Memory B cell (primary cell): ENCODE measurements around the gene STARD7.
"Not testable (repeated sequence)": the region's sequence is repeated elsewhere in the genome, so short reads cannot be mapped to it uniquely, and the experiment has no call there.

Experiments
- ATAC-seq: fragments of 150-1000 bp; cut with Tn5 transposase; 2 replicates; pipeline ENCODE4 v1.10.0; 2021; ENCODE audit warnings: low read depth, mild to moderate bottlenecking, moderate library complexity
- DNase-seq, 2 donors: peaks; one replicate each; pipeline ENCODE4 v3.0.0; 2022; ENCODE audit warnings: low spot score in 2 of 2
- H3K27ac Mint-ChIP-seq: one replicate; pipeline ENCODE4 v1.8.0; 2022; ENCODE audit warnings: mild to moderate bottlenecking, moderate library complexity, mixed read lengths
- H3K27me3 Mint-ChIP-seq: one replicate; pipeline ENCODE4 v1.8.0; 2022; ENCODE audit warnings: mixed read lengths
- H3K36me3 Mint-ChIP-seq: one replicate; pipeline ENCODE4 v1.8.0; 2022; ENCODE audit warnings: mild to moderate bottlenecking, mixed read lengths
- H3K4me1 Mint-ChIP-seq: one replicate; pipeline ENCODE4 v1.8.0; 2022; ENCODE audit warnings: mixed read lengths
- H3K4me3 Mint-ChIP-seq: one replicate; pipeline ENCODE4 v1.8.0; 2022; ENCODE audit warnings: mild to moderate bottlenecking, moderate library complexity, mixed read lengths
- H3K9me3 Mint-ChIP-seq: one replicate; pipeline ENCODE4 v1.8.0; 2022; ENCODE audit warnings: mixed read lengths

Gene STARD7

GRCh38 chr2:96148410-96149217 lies 60.0 kb downstream of the STARD7 start:
- peak; percentile 71 for ATAC-seq
- no peaks in the 10 kb centered on the region for H3K36me3 Mint-ChIP-seq
- H3K27me3 Mint-ChIP-seq, result no peaks in the 10 kb centered on the region

GRCh38 chr2:96147593-96148201 lies 60.9 kb downstream of the STARD7 start:
- DNase-seq, result no peak
- Mint-ChIP-seq H3K27me3 (no peaks in the 10 kb centered on the region), H3K4me1 (peaks cover 45% of the 10 kb centered on the region), H3K27ac (peak overlapping the region; percentile 98), H3K36me3 (no peaks in the 10 kb centered on the region), H3K9me3 (no peaks in the 10 kb centered on the region), H3K4me3 (peak overlapping the region; percentile 34)
- no peak for ATAC-seq

More at GRCh38 chr2:96148410-96149217, 60.0 kb downstream of the STARD7 start:
- DNase-seq, result peak; percentile 86 to 94
- H3K4me1 Mint-ChIP-seq, result peaks cover 49% of the 10 kb centered on the region
- peak overlapping the region; percentile 74 for H3K4me3 Mint-ChIP-seq
- H3K27ac Mint-ChIP-seq, result peak overlapping the region; percentile 98
- no peaks in the 10 kb centered on the region for H3K9me3 Mint-ChIP-seq

DNA sequence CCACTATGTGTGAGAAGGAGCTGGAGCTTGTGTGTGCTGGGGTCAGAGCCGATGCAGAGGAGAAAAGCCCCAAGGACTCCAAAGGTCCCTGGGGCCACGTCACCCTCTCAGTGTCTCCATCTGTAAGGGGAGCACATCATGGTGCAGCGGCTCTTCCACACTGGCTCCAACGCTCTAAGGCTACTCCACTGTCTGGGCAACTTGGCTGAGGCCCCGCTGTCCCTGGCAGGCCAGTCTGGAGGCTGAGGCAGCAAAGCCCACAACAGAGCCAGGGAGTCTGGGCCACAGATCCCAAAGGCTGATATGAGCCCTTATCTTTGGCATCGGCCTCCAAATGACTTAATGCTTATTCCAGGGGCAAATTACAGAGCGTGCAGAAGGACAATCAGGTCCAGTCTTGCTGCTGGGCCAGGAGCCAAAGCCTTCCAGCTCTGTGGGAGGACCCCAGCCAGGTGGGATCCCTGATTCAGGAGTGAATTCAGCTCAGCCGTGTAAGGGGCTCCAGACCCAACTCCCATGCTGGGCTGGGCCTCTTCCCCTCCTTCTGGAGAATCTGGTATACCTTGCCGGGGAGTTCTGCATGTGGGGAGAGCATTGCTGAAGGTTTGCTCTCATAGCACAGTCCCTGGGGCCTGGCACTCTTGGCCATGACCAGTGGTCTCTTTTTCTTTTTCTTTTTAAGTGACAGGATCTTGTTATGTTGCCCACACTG lies 61.6 kb downstream of the STARD7 start:
- ATAC-seq, result no peak
- H3K36me3 Mint-ChIP-seq, result no peaks in the 10 kb centered on the region
- no peaks in the 10 kb centered on the region for H3K27me3 Mint-ChIP-seq
- no peaks in the 10 kb centered on the region for H3K9me3 Mint-ChIP-seq
- no peak for DNase-seq
- peaks cover 46% of the 10 kb centered on the region for H3K4me1 Mint-ChIP-seq
- H3K27ac Mint-ChIP-seq, result peak overlapping the region; percentile 98
- H3K4me3 Mint-ChIP-seq, result peak overlapping the region; percentile 69

GRCh38 chr2:96146153-96146880 lies 62.3 kb downstream of the STARD7 start:
- Mint-ChIP-seq H3K36me3 (no peaks in the 10 kb centered on the region), H3K27me3 (no peaks in the 10 kb centered on the region), H3K9me3 (no peaks in the 10 kb centered on the region), H3K4me1 (peaks cover 46% of the 10 kb centered on the region), H3K4me3 (peak overlapping the region; percentile 69), H3K27ac (peak overlapping the region; percentile 98)
- ATAC-seq (peak; percentile 50), DNase-seq (peak; percentile 85 to 90)

GRCh38 chr2:96145848-96146152 lies 62.8 kb downstream of the STARD7 start:
- no peak for DNase-seq
- Mint-ChIP-seq H3K4me3 (peak overlapping the region; percentile 69), H3K4me1 (peaks cover 44% of the 10 kb centered on the region), H3K27me3 (no peaks in the 10 kb centered on the region), H3K36me3 (no peaks in the 10 kb centered on the region), H3K9me3 (no peaks in the 10 kb centered on the region), H3K27ac (peak overlapping the region; percentile 98)
- ATAC-seq, result no peak

DNA sequence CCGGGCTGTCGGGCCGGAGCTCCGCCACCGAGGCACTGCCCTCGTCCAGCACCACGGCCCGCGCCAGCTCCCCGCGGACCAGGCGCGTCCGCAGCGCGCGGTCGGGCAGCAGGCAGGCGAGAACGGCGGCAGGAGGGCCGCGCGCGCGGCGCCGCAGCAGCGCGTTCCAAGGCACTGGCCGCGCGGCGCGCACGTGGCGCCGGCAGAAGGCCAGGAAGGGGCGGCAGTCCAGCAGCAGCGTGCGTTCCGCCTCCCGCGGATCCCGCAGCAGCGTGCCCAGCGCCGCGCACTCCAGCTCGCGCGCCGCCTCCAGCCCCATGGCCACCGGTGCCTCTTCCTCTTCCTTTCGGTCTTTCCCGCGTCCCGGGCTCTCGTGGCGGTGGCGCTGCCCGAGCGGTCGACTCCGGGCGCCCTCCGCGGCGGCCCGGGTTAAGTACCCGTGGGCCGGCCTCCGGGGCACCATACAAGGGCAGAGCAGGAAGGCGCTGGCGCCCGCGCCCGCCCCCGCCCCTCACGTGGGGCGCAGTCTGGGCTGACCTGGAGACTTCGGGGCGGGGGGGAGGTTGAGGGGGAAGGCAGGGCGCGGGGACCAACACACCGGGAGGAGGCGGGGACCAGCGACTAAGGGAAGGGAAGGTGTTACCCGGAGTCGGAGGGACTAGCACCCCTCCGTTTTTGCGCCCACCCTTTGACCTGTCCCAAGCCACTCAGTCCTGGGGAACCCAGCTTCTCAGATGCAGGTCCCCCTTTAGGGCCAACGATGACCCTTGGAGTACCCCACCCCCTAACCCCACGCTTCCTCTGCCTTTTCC lies 63.4 kb downstream of the STARD7 start, which contains the start of gene DUSP2:
Gene DUSP2, minus strand, starts transcription at position 405 of the 812 bp plus-strand sequence. Its CDS starts 86 bp downstream, at position 319.
- DNase-seq (peak; percentile 88 to 92), ATAC-seq (peak; percentile 50)
- Mint-ChIP-seq H3K9me3 (no peaks in the 10 kb centered on the region), H3K36me3 (no peaks in the 10 kb centered on the region), H3K27me3 (no peaks in the 10 kb centered on the region), H3K4me3 (peak within 1 kb of the TSS; percentile 94), H3K27ac (peak within 1 kb of the TSS; percentile 98), H3K4me1 (peaks cover 44% of the 10 kb centered on the region)

DNA sequence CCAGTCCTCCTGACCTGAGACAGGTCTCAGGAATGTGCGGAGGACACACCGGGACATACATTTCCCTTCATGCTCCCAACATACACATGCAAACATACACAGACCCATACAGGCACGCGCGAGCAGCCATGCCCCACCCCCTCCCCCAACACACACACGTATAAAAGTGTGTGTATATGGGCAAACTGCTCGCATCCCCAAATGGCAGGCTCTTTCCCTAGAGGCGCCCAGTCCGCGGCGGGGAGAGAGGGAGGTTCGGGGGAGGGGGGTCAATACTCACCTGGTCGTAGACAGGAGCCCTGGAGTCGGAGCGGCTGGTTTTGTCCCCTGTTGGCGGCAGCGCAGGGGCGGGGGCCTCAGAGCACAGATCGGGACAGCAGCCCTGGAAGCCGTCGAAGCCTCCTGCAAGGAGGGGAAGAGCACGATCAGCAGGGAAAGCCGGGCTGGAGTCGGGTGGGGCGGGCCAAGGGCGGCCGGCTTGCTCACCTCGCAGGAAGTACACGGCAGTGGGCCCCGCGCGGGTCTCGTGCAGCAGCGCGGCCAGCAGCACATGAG lies 64.1 kb downstream of the STARD7 start:
- ATAC-seq, result no peak
- H3K27me3 Mint-ChIP-seq, result no peaks in the 10 kb centered on the region
- H3K4me3 Mint-ChIP-seq, result peak overlapping the region; percentile 94
- H3K9me3 Mint-ChIP-seq, result no peaks in the 10 kb centered on the region
- H3K36me3 Mint-ChIP-seq, result no peaks in the 10 kb centered on the region
- peak overlapping the region; percentile 95 for H3K27ac Mint-ChIP-seq
- peaks cover 44% of the 10 kb centered on the region for H3K4me1 Mint-ChIP-seq
- peak; percentile 33 to 46 for DNase-seq

- ATAC-seq, result no peak
- Mint-ChIP-seq H3K9me3 (no peaks in the 10 kb centered on the region), H3K27ac (peak overlapping the region; percentile 95), H3K36me3 (no peaks in the 10 kb centered on the region), H3K27me3 (no peaks in the 10 kb centered on the region), H3K4me3 (peak overlapping the region; percentile 94), H3K4me1 (peaks cover 44% of the 10 kb centered on the region)
- DNase-seq, result peak; percentile 14 to 49
These were observed 64.7 kb downstream of the STARD7 start for GRCh38 chr2:96143848-96144480.

DNA sequence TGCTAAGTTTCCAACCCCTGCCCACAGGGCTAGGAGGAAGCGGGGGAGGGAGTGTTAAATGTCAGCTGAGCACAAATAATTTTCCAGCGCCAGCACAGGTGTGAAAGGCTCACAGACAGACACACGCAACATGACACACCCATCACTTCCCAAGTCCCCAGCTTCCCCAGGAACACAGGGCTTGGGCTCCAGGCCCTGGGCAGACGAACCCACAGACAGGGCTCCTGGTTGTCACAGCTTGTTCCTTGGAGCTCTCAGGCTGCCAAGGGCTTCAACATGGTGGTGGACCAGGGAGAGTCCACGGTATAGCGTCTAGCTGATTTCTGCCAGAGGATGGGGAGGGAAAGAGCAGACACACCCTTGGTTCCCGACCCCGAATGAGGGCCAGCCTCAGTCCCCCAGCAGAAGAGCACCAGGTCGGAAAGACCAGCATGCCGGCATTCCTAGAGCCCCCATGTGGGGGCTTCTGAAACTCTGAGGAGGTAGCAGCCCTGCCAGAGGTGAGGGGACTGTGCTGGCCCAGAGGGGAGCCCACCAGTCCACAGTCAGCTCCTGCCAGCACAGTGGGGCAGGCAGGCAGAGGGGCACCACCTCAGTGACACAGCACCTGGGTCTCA lies 65.3 kb downstream of the STARD7 start:
- no peaks in the 10 kb centered on the region for H3K27me3 Mint-ChIP-seq
- no peaks in the 10 kb centered on the region for H3K9me3 Mint-ChIP-seq
- ATAC-seq (no peak), DNase-seq (no peak)
- H3K36me3 Mint-ChIP-seq, result no peaks in the 10 kb centered on the region
- peaks cover 42% of the 10 kb centered on the region for H3K4me1 Mint-ChIP-seq
- peak overlapping the region; percentile 94 for H3K4me3 Mint-ChIP-seq
- H3K27ac Mint-ChIP-seq, result peak overlapping the region; percentile 95

DNA sequence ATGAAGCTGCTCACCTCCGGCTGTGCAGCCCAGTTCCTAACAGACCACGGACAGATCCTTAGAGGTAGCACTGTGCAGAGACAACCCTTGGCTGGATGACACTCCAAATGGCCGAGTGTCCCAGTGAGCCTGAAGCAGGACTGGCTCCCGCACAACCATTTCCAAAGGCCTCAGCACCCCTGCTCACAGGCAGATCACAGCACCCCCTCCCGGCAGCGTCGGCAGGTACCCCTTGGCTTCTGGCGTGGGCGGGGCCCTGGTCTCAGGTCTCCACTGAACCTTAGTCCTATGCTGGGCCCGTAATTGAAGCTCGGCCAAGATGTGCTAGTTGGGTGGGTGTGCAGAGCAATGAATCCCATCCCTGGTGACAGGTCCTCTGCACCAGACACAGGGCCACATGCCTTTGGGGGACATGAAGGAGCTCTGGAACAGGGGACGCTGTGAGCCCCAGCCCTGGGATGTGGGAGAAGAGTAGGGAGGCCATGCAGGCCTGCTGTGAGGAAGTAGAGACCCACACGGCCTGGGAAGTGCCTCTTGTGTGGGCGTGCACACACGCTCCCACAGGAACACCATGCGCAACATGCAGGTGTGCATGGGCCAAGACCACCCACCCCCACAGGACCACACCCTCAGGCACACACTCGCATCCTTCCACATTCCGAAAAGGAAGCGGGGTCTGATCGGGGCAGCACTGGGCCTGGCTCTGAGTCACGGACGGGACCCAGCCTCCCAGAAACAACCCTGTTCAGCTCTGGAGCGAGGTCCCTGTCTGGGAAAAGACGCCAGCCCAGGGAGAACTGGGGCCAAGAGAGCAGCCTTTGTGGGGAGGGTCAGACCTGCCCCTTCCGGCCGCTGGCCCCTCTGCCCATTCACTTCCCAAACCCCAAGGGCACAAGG lies 66.2 kb downstream of the STARD7 start:
- Mint-ChIP-seq H3K9me3 (no peaks in the 10 kb centered on the region), H3K4me3 (peak overlapping the region; percentile 50), H3K27me3 (no peaks in the 10 kb centered on the region), H3K27ac (peak overlapping the region; percentile 95), H3K36me3 (no peaks in the 10 kb centered on the region), H3K4me1 (peaks cover 36% of the 10 kb centered on the region)
- ATAC-seq, result peak; percentile 8
- DNase-seq, result peak; percentile 58 to 69

GRCh38 chr2:96141624-96141967 lies 67.0 kb downstream of the STARD7 start:
- H3K9me3 Mint-ChIP-seq, H3K27ac Mint-ChIP-seq, H3K27me3 Mint-ChIP-seq, ATAC-seq, H3K4me3 Mint-ChIP-seq, DNase-seq, H3K36me3 Mint-ChIP-seq: not testable (repeated sequence)
- H3K4me1 Mint-ChIP-seq, result peaks cover 28% of the 10 kb centered on the region
